GM10266 (cell line): ENCODE results near the gene PDSS1.

ENCODE experiments used
- DNase-seq: peaks from one replicate; pipeline ENCODE4 v3.0.0; 2012; ENCODE audit errors: extremely low spot score
- TF ChIP-seq, protein P1 (sequence below): IDR thresholded peaks from 2 replicates; pipeline ENCODE4 v1.5.1; 2012; ENCODE audit warnings: mild to moderate bottlenecking, low read depth; ENCODE audit not compliant: control insufficient read depth, insufficient read depth; ENCODE audit errors: missing control alignments

PDSS1 gene

DNA sequence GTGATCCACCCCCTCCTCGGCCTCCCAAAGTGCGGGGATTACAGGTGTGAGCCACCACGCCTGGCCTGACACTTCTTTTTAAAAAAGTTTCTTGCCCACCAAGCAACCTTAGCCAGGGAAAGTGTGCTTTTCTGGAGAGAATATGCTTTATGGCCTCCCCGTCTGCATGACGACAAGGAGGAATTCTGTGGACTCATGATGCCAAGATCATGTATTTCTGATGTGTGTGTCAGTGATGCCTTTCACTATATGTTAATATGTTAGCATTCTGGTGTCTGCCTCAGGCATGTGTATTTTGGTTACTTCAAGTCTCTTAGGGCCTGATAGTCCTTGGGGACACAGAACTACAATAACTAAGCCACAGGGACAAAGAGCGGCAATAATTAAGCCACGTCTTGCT is 2.1 kb downstream of the PDSS1 start:
- DNase-seq, result no peak
- TF ChIP-seq, protein P1, sequence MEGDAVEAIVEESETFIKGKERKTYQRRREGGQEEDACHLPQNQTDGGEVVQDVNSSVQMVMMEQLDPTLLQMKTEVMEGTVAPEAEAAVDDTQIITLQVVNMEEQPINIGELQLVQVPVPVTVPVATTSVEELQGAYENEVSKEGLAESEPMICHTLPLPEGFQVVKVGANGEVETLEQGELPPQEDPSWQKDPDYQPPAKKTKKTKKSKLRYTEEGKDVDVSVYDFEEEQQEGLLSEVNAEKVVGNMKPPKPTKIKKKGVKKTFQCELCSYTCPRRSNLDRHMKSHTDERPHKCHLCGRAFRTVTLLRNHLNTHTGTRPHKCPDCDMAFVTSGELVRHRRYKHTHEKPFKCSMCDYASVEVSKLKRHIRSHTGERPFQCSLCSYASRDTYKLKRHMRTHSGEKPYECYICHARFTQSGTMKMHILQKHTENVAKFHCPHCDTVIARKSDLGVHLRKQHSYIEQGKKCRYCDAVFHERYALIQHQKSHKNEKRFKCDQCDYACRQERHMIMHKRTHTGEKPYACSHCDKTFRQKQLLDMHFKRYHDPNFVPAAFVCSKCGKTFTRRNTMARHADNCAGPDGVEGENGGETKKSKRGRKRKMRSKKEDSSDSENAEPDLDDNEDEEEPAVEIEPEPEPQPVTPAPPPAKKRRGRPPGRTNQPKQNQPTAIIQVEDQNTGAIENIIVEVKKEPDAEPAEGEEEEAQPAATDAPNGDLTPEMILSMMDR, result no peak

DNA sequence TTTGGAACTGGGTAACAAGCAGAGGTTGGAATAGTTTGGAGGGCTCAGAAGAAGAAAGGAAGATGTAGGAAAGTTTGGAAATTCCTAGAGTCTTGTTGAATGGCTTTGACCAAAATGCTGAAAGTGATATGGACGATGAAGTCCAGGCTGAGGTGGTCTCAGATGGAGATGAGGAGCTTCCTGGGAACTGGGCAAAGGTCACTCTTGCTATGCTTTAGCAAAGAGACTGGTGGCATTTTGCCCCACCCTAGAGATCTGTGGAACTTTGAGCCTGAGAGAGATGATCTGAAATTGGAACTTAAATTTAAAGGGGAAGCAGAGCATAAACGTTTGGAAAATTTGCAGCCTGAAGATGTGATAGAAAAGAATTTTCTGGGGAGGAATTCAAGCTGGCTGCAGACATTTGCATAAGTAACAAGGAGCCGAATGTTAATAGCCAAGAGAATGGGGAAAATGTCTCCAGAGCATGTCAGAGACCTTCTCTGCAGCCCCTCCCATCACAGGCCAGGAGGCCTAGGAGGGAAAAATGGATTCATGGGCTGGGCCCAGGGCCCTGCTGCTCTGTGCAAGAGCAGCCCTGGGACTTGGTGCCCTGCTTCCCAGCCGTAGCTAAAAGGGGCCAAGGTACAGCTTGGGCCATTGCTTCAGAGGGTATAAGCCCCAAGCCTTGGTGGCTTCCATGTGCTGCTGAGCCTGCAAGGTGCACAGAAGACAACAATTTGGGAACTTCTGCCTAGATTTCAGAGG is 3.6 kb downstream of the PDSS1 start:
- DNase-seq, result no peak
- TF ChIP-seq, protein P1, result no peak

DNA sequence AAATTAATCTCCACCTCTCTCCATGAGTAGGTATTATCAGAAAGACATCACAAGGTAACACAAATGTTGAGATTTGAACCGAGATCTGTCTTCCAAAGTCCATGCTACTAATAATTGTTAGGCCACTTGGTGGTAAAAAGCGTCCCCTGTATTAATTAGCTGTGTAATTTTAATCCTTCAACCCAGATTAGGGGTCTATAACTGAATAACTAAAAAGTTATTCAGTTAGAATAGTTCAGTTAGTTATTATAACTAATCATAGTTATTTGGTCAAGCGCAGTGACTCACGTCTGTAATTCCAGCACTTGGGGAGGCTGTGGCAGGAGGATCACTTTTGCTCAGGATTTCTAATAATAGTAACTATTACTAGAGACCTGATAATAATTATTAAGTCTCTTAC is 5.6 kb downstream of the PDSS1 start:
- TF ChIP-seq, protein P1, result no peak

GRCh38 chr10:26703974-26704373 is 6.5 kb downstream of the PDSS1 start:
- no peak for DNase-seq
- TF ChIP-seq, protein P1, result no peak

More for the DNA sequence above, 5.6 kb downstream of the PDSS1 start:
- DNase-seq, result no peak

- DNase-seq, result no peak
- TF ChIP-seq, protein P1, result no peak
These were observed 8.7 kb downstream of the PDSS1 start for GRCh38 chr10:26706206-26706605.

DNA sequence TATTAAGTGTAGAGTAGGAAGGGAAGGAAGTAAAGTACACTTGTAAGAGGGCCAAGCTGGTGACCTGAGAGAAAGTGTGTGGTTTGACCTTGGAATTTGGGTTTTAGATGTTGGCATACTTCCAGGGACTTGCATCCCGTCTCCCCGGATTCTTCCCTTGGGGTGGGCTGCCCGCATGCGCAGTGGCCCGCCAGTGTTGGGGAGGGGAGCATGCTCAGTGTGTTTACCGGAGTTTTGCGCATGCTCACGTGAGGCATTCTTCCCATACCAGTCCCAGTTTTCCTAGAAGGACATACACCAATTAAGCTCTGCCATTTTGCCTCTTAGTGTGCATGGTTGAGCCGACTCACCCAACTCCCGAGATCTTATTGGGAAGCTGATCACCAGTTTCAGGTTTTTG is 9.4 kb downstream of the PDSS1 start:
- TF ChIP-seq, protein P1, result no peak
- DNase-seq, result no peak

DNA sequence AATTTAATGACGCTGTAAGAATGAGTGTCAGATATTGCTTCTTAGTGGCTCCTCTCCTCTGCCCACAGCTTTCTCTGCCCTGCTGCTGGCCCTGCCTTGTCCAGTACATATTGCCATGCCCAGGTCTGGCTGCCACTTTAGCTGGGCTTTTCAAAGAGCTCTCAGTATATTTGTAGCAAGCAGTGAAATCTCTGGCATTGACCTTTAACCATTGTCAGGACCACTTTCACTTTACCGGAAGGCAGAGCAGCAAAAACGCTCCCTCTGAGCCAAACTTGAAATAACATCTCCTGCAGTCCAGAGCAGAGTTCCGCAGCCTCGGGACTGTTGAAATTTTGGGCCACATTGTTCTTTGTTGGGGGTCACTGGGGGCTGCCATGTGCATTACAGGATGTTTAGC is 13.8 kb downstream of the PDSS1 start:
- DNase-seq, result no peak
- TF ChIP-seq, protein P1, result no peak
